Motor neuron (in vitro differentiated cells): ENCODE measurements around the gene SYTL3. TPM values are rescaled to one million over a fixed set of nuclear protein-coding genes. Genes with fewer than 3 reads are reported as not detected.

Experiments
- ATAC-seq, 8 experiments: fragments of 200-7000 bp; cut with Tn5 transposase; replicated peaks in 6 of 8; 2 replicates each; pipeline ENCODE4 v1.8.0; 2021; ENCODE audit warnings: mild to moderate bottlenecking in 8 of 8, moderate library complexity in 8 of 8
- H3K27ac ChIP-seq, 2 donors: fragments of 250-450 bp; sonication (Bioruptor Pico); 2 replicates each; pipeline ENCODE4 v1.9.0; 2021; ENCODE audit warnings: antibody characterized with exemption in 2 of 2, mild to moderate bottlenecking in 2 of 2, moderate library complexity in 1 of 2
- H3K4me1 ChIP-seq, 2 donors: fragments of 250-450 bp; sonication (Bioruptor Pico); replicated peaks in 1 of 2; 2 replicates each; pipeline ENCODE4 v1.6.1; 2021; ENCODE audit warnings: antibody characterized with exemption in 2 of 2, mild to moderate bottlenecking in 2 of 2, moderate library complexity in 1 of 2
- H3K4me3 ChIP-seq, 5 donors: fragments of 250-450 bp; sonication (Bioruptor Pico); 2 replicates each; pipeline ENCODE4 v1.9.0; 2021; ENCODE audit warnings: antibody characterized with exemption in 5 of 5, mild to moderate bottlenecking in 5 of 5, moderate library complexity in 4 of 5
- whole genome bisulfite sequencing, 10 experiments: fragments of 450-650 bp; shearing (Covaris generic); methylation state at CpG; one replicate each; pipeline ENCODE4 v1.0.0; 2022; 5-methylcytosine and 5-hydroxymethylcytosine counted together
- in situ Hi-C, 9 experiments: fragments of 400-800 bp; cut with MboI; loops; one replicate each; pipeline ENCODE4 v1.15.0; 2021; ENCODE audit warnings: low sequenced_read_pairs in 9 of 9, low pct_unique_long_range_greater_than_20kb in 2 of 9; ENCODE audit not compliant: unreplicated experiment in 9 of 9
- total RNA-seq, 8 experiments: library from RNA; unstranded; fragments of 300-600 nt; gene quantifications; 2 replicates each; pipeline versions ENCODE4 v1.2.3 to v1.2.4, GENCODE V29; 2022

Gene SYTL3
- total RNA-seq, 8 experiments from 2014 or later: 0.52 to 15.5 (median 1.3) TPM

GRCh38 chr6:158715330-158716311, 65.8 kb downstream of the SYTL3 start:
- peaks cover 6 to 12% of the 10 kb centered on the region in 2 donors for H3K4me1 ChIP-seq
- peak overlapping the region in 1 of 2 donors; percentile 36 for H3K27ac ChIP-seq
- in situ Hi-C loops: loop anchor here in 6 of 9 experiments (25.0 kb wide), 3 partner anchors 247 to 397 kb away; no protein-coding TSS in a partner anchor
- ATAC-seq: peak in 5 of 8 experiments; percentile 11 to 76 (median 65)
- WGBS, 10 experiments: 33 to 100% (median 100%) methylated on average over 1 to 11 of the region's 16 CpGs; no CpG with 5 or more reads in 4 of the 10 experiments
- no peak overlapping the region for H3K4me3 ChIP-seq

GRCh38 chr6:158717341-158718330, 67.8 kb downstream of the SYTL3 start:
- Histone ChIP-seq H3K27ac (no peak overlapping the region), H3K4me1 (peaks cover 6 to 12% of the 10 kb centered on the region in 2 donors), H3K4me3 (no peak overlapping the region)
- 32 to 95% (median 81%) methylated on average over 1 to 9 of the region's 16 CpGs; no CpG with 5 or more reads in 1 of the 10 experiments for WGBS, 10 experiments
- in situ Hi-C loops: loop anchor here in 6 of 9 experiments (25.0 kb wide), 3 partner anchors 245 to 395 kb away; no protein-coding TSS in a partner anchor
- ATAC-seq: no peak

- WGBS, 10 experiments: 33 to 100% (median 64%) methylated on average over 1 to 10 of the region's 13 CpGs; no CpG with 5 or more reads in 2 of the 10 experiments
- in situ Hi-C loops: loop anchor here in 6 of 9 experiments (25.0 kb wide), 3 partner anchors 244 to 394 kb away; no protein-coding TSS in a partner anchor
- ATAC-seq: peak; percentile 47 to 88 (median 62)
- Histone ChIP-seq H3K4me1 (peaks cover 6 to 12% of the 10 kb centered on the region in 2 donors), H3K27ac (no peak overlapping the region), H3K4me3 (no peak overlapping the region)
These were observed 68.7 kb downstream of the SYTL3 start for GRCh38 chr6:158718461-158719046.

GRCh38 chr6:158722176-158722729, 72.4 kb downstream of the SYTL3 start:
- Histone ChIP-seq H3K4me3 (no peak overlapping the region), H3K27ac (no peak overlapping the region), H3K4me1 (no peaks in the 10 kb centered on the region)
- 40 to 100% (median 82%) methylated on average over 1 to 5 of the region's 5 CpGs; no CpG with 5 or more reads in 1 of the 10 experiments for WGBS, 10 experiments
- no peak for ATAC-seq
- in situ Hi-C loops: loop anchor here in 6 of 9 experiments (25.0 kb wide), 3 partner anchors 240 to 390 kb away; no protein-coding TSS in a partner anchor

- in situ Hi-C loops: no loop called here
- Histone ChIP-seq H3K4me3 (no peak overlapping the region), H3K27ac (no peak overlapping the region), H3K4me1 (no peaks in the 10 kb centered on the region)
- 40 to 100% (median 97%) methylated on average over 1 to 8 of the region's 8 CpGs; no CpG with 5 or more reads in 1 of the 10 experiments for WGBS, 10 experiments
- ATAC-seq: no peak
These were observed 75.8 kb downstream of the SYTL3 start for GRCh38 chr6:158725704-158726103.

- no peak overlapping the region for H3K27ac ChIP-seq
- no peak overlapping the region for H3K4me3 ChIP-seq
- ATAC-seq: no peak
- WGBS, 10 experiments: 72 to 100% (median 90%) methylated on average over 2 to 6 of the region's 6 CpGs; no CpG with 5 or more reads in 1 of the 10 experiments
- H3K4me1 ChIP-seq: no peaks in the 10 kb centered on the region
- in situ Hi-C loops: no loop called here
These were observed 80.2 kb downstream of the SYTL3 start for GRCh38 chr6:158729906-158730540.

- no peak overlapping the region for H3K27ac ChIP-seq
- no peaks in the 10 kb centered on the region for H3K4me1 ChIP-seq
- no peak for ATAC-seq
- in situ Hi-C loops: no loop called here
- H3K4me3 ChIP-seq: no peak overlapping the region
- 87 to 100% (median 95%) methylated on average over 2 to 9 of the region's 18 CpGs; no CpG with 5 or more reads in 1 of the 10 experiments for WGBS, 10 experiments
These were observed 80.7 kb downstream of the SYTL3 start for GRCh38 chr6:158730541-158730907.

GRCh38 chr6:158735009-158735408, 85.2 kb downstream of the SYTL3 start:
- in situ Hi-C loops: no loop called here
- Histone ChIP-seq H3K4me1 (peaks cover 0 to 3% of the 10 kb centered on the region in 2 donors), H3K4me3 (no peak overlapping the region), H3K27ac (no peak overlapping the region)
- no peak for ATAC-seq
- whole genome bisulfite sequencing, 10 experiments: 57 to 83% (median 80%) methylated on average over 1 to 3 of the region's 3 CpGs; no CpG with 5 or more reads in 3 of the 10 experiments

- 25 to 100% (median 95%) methylated on average over 1 to 3 of the region's 3 CpGs; no CpG with 5 or more reads in 2 of the 10 experiments for WGBS, 10 experiments
- no peak overlapping the region for H3K27ac ChIP-seq
- no peak for ATAC-seq
- in situ Hi-C loops: no loop called here
- H3K4me1 ChIP-seq: peaks cover 0 to 3% of the 10 kb centered on the region in 2 donors
- no peak overlapping the region for H3K4me3 ChIP-seq
These were observed 87.3 kb downstream of the SYTL3 start for GRCh38 chr6:158737082-158737709.

GRCh38 chr6:158737710-158738615, 88.1 kb downstream of the SYTL3 start:
- H3K4me1 ChIP-seq: peaks cover 0 to 3% of the 10 kb centered on the region in 2 donors
- in situ Hi-C loops: no loop called here
- WGBS, 10 experiments: 59 to 100% (median 81%) methylated on average over 2 to 9 of the region's 12 CpGs
- H3K4me3 ChIP-seq: no peak overlapping the region
- ATAC-seq: peak in 7 of 8 experiments; percentile 30 to 75 (median 51)
- no peak overlapping the region for H3K27ac ChIP-seq
